Trophoblast cell (in vitro differentiated cells and primary cell): ENCODE measurements around the gene PCGF2.
A peak's percentile ranks its signal among the peaks of the same experiment; 100 is the strongest.

Source experiments
- DNase-seq, 2 donors: peaks; one replicate each; pipeline ENCODE4 v3.0.0-alpha.2; 2016
- H2AFZ ChIP-seq: 2 replicates; pipeline ENCODE4 v1.6.1; 2013; ENCODE audit warnings: low read length, moderate library complexity, mild to moderate bottlenecking; ENCODE audit not compliant: insufficient read depth, poor library complexity
- H2AK5ac ChIP-seq: 2 replicates; pipeline ENCODE4 v1.6.1; 2013; ENCODE audit warnings: mild to moderate bottlenecking, low read length
- H2BK120ac ChIP-seq: 2 replicates; pipeline ENCODE4 v1.6.1; 2013; ENCODE audit warnings: low read length, mild to moderate bottlenecking, moderate library complexity; ENCODE audit not compliant: insufficient read depth, poor library complexity
- H2BK12ac ChIP-seq: 2 replicates; pipeline ENCODE4 v1.6.1; 2013; ENCODE audit warnings: mild to moderate bottlenecking, low read length, moderate library complexity
- H2BK5ac ChIP-seq: 2 replicates; pipeline ENCODE4 v1.6.1; 2013; ENCODE audit warnings: low read length, low read depth, moderate library complexity, mild to moderate bottlenecking; ENCODE audit not compliant: poor library complexity
- H3K14ac ChIP-seq: 2 replicates; pipeline ENCODE4 v1.6.1; 2013; ENCODE audit warnings: mild to moderate bottlenecking, low read length
- H3K18ac ChIP-seq: 2 replicates; pipeline ENCODE4 v1.6.1; 2013; ENCODE audit warnings: mild to moderate bottlenecking, low read length
- H3K23ac ChIP-seq: 2 replicates; pipeline ENCODE4 v1.6.1; 2013; ENCODE audit warnings: low read length
- H3K27ac ChIP-seq: 2 replicates; pipeline ENCODE4 v1.5.1; 2013; ENCODE audit warnings: low read depth, mild to moderate bottlenecking, inconsistent platforms, low read length, moderate library complexity
- H3K27me3 ChIP-seq: 2 replicates; pipeline ENCODE4 v1.6.1; 2013; ENCODE audit warnings: inconsistent platforms, mild to moderate bottlenecking, low read length, moderate library complexity; ENCODE audit not compliant: insufficient read depth
- H3K36me3 ChIP-seq, 2 experiments: 1 replicate in 1 of 2; 2 replicates in 1 of 2; pipeline ENCODE4 v1.6.1; 2013; ENCODE audit warnings: low read length in 2 of 2, mild to moderate bottlenecking in 2 of 2, moderate library complexity in 1 of 2; ENCODE audit not compliant: insufficient read depth in 2 of 2, control insufficient read depth in 1 of 2
- H3K4ac ChIP-seq: 2 replicates; pipeline ENCODE4 v1.6.1; 2013; ENCODE audit warnings: low read depth, mild to moderate bottlenecking, low read length, moderate library complexity
- H3K4me1 ChIP-seq, 2 experiments: 1 replicate in 1 of 2; 2 replicates in 1 of 2; pipeline ENCODE4 v1.6.1; 2013; ENCODE audit warnings: low read length in 2 of 2, mild to moderate bottlenecking in 2 of 2, moderate library complexity in 1 of 2; ENCODE audit not compliant: insufficient read depth in 2 of 2, control insufficient read depth in 1 of 2
- H3K4me2 ChIP-seq: 2 replicates; pipeline ENCODE4 v1.6.1; 2013; ENCODE audit warnings: inconsistent platforms, mild to moderate bottlenecking, low read length, moderate library complexity
- H3K4me3 ChIP-seq: 2 replicates; pipeline ENCODE4 v1.5.1; 2013; ENCODE audit warnings: mild to moderate bottlenecking, low read depth, low read length, inconsistent platforms
- H3K79me1 ChIP-seq: one replicate; pipeline ENCODE4 v1.6.1; 2013; ENCODE audit warnings: low read length
- H3K79me2 ChIP-seq: 2 replicates; pipeline ENCODE4 v1.6.1; 2013; ENCODE audit warnings: low read length, mild to moderate bottlenecking; ENCODE audit not compliant: control insufficient read depth, insufficient read depth, poor library complexity
- H3K9ac ChIP-seq: 2 replicates; pipeline ENCODE4 v1.6.1; 2013; ENCODE audit warnings: mild to moderate bottlenecking, low read length
- H3K9me3 ChIP-seq: 2 replicates; pipeline ENCODE4 v1.6.1; 2013; ENCODE audit warnings: low read depth, mild to moderate bottlenecking, control low read depth, inconsistent platforms, low read length; ENCODE audit not compliant: insufficient read depth
- H4K12ac ChIP-seq: 2 replicates; pipeline ENCODE4 v1.6.1; 2013; ENCODE audit warnings: low read depth, mild to moderate bottlenecking, low read length, moderate library complexity
- H4K8ac ChIP-seq: 2 replicates; pipeline ENCODE4 v1.6.1; 2013; ENCODE audit warnings: low read depth, mild to moderate bottlenecking, low read length, moderate library complexity
- H4K91ac ChIP-seq: one replicate; pipeline ENCODE4 v1.6.1; 2013; ENCODE audit warnings: low read depth, mild to moderate bottlenecking, low read length, moderate library complexity
- WGBS: extraction: QIAGEN DNeasy Blood & Tissue Kit; methylation state at CpG from one replicate; pipeline ENCODE4 v1.1.7; 2013; ENCODE audit warnings: missing lambda C conversion rate; ENCODE audit not compliant: insufficient read length, insufficient coverage; ENCODE audit errors: extremely low coverage; 5-methylcytosine and 5-hydroxymethylcytosine counted together

The PCGF2 gene

DNA sequence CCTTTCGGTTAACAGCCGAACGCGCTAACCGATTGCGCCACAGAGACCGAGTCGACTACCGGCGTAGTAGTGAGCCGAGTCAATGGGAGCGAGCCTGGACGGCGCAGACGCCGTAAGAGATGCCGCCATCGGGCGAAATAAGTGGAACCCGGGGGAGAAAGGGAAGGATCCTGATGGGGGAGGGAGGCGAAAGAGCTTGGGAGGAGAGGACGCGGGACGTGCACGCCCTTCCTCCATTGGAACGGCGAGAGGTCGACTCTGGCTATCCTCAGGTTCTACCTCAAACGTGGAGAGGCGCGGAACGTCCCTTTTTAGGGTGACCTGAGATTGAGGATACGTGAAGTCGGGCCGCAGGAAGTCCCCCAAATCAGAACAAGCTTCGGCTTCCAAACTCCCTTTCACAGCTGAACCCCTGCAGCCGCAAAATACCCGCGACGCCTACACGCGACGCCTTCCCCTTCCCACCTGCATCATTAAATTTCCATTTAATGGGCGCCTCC, 3.7 kb upstream of the PCGF2 start:
- Histone ChIP-seq H3K23ac (no peak overlapping the region), H3K4me3 (peak overlapping the region; percentile 89), H2BK120ac (no peak overlapping the region), H2BK12ac (no peak overlapping the region), H3K14ac (peak overlapping the region; percentile 12), H4K91ac (no peak overlapping the region), H2BK5ac (no peak overlapping the region), H3K4ac (no peak overlapping the region), H3K79me2 (peaks cover 27% of the 10 kb centered on the region), H3K36me3 (peaks cover 20 to 23% of the 10 kb centered on the region in 2 experiments), H3K9me3 (no peaks in the 10 kb centered on the region), H3K27ac (peak overlapping the region; percentile 28), H3K4me2 (peak overlapping the region; percentile 94), H4K8ac (peak overlapping the region; percentile 30), H3K27me3 (no peaks in the 10 kb centered on the region), H3K4me1 (peaks cover 8 to 13% of the 10 kb centered on the region in 2 experiments), H2AK5ac (no peak overlapping the region), H2AFZ (peak overlapping the region; percentile 67), H3K79me1 (peaks cover 30% of the 10 kb centered on the region), H3K9ac (peak overlapping the region; percentile 42), H4K12ac (no peak overlapping the region), H3K18ac (no peak overlapping the region)
- WGBS: no CpG with 5 or more reads among the region's 44 CpGs
- peak; percentile 77 to 88 for DNase-seq

DNA sequence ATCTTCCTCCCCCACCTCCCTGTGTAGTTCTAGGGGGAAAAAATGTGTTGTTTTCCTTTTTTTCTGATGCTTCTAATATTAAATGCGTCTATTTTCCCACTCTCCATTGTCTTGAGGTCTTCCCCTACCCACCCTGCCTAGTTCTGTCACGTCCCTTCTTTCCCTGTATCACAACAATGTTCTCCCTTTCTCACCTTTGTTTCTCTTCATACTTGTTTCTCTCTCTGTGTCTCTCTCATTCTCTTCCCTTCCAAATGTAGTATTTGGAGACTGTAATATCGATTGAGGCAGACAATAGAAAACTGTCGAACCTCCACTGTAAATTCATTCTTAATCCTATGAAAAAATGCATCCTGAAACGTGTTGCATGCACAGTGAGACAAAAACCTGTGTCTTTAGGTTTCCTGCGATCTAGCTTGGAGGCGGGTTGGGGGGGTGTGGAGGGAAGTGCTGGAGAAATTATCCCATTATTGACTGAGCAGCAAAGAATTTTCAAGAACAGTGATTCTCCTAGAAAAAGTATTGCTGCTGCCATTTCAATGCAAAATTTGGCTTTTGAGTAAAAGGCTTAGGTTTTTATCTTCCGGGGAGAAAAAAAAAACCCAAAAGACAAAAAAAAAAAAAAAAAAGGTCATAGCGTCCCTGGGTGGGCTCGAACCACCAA, 3.1 kb upstream of the PCGF2 start:
- H3K4me1 ChIP-seq: peaks cover 12 to 19% of the 10 kb centered on the region in 2 experiments
- no peaks in the 10 kb centered on the region for H3K9me3 ChIP-seq
- H3K14ac ChIP-seq: no peak overlapping the region
- H4K12ac ChIP-seq: no peak overlapping the region
- H3K23ac ChIP-seq: no peak overlapping the region
- H3K36me3 ChIP-seq: peaks cover 17 to 20% of the 10 kb centered on the region in 2 experiments
- H2BK5ac ChIP-seq: no peak overlapping the region
- H3K27me3 ChIP-seq: no peaks in the 10 kb centered on the region
- H4K8ac ChIP-seq: no peak overlapping the region
- H2BK120ac ChIP-seq: no peak overlapping the region
- H2AFZ ChIP-seq: no peak overlapping the region
- H3K79me1 ChIP-seq: peaks cover 30% of the 10 kb centered on the region
- peak overlapping the region; percentile 89 for H3K4me2 ChIP-seq
- H4K91ac ChIP-seq: no peak overlapping the region
- H2BK12ac ChIP-seq: no peak overlapping the region
- no peak overlapping the region for H3K18ac ChIP-seq
- DNase-seq: no peak
- WGBS: no CpG with 5 or more reads among the region's 10 CpGs
- peaks cover 32% of the 10 kb centered on the region for H3K79me2 ChIP-seq
- no peak overlapping the region for H3K4ac ChIP-seq
- H3K9ac ChIP-seq: no peak overlapping the region
- no peak overlapping the region for H2AK5ac ChIP-seq
- no peak overlapping the region for H3K27ac ChIP-seq
- H3K4me3 ChIP-seq: no peak overlapping the region

- H2BK120ac ChIP-seq: no peak overlapping the region
These were observed 2.4 kb upstream of the PCGF2 start for GRCh38 chr17:38750312-38751121.

DNA sequence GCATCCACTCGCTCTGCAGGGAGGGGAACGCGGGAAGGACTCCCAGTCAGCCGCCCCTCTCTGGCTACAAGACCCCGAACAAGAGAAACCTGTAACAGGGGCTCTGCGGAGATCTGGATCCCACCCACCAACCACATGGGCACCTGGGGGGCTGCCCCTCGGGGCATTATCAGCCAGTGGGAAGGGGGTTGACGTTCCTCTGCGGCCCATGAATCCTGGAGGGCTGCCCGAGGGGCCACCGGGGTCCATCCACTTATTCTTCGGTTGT, 1.8 kb upstream of the PCGF2 start:
- Histone ChIP-seq H4K12ac (peak overlapping the region; percentile 64), H3K27me3 (no peaks in the 10 kb centered on the region), H3K18ac (no peak overlapping the region), H3K9ac (peak overlapping the region; percentile 59), H3K14ac (peak overlapping the region; percentile 45), H2AK5ac (no peak overlapping the region), H3K4me1 (peaks cover 15 to 24% of the 10 kb centered on the region in 2 experiments), H3K79me2 (peaks cover 39% of the 10 kb centered on the region), H3K79me1 (peaks cover 30% of the 10 kb centered on the region), H3K9me3 (no peaks in the 10 kb centered on the region), H3K4me2 (peak overlapping the region; percentile 89), H3K4ac (no peak overlapping the region), H3K4me3 (peak overlapping the region; percentile 70), H3K27ac (peak overlapping the region; percentile 31), H2BK12ac (no peak overlapping the region), H3K23ac (no peak overlapping the region), H2BK5ac (no peak overlapping the region), H4K8ac (peak overlapping the region; percentile 82), H3K36me3 (peaks cover 10% of the 10 kb centered on the region in 2 experiments), H2BK120ac (peak overlapping the region; percentile 0), H2AFZ (peak overlapping the region; percentile 74), H4K91ac (peak overlapping the region; percentile 1)
- no CpG with 5 or more reads among the region's 12 CpGs for WGBS
- no peak for DNase-seq

More at GRCh38 chr17:38750312-38751121, 2.4 kb upstream of the PCGF2 start:
- no peak overlapping the region for H3K14ac ChIP-seq
- H2AFZ ChIP-seq: no peak overlapping the region
- peaks cover 12 to 15% of the 10 kb centered on the region in 2 experiments for H3K36me3 ChIP-seq
- H2AK5ac ChIP-seq: no peak overlapping the region
- no peak overlapping the region for H3K4me3 ChIP-seq
- peak overlapping the region; percentile 2 for H4K8ac ChIP-seq
- H4K12ac ChIP-seq: no peak overlapping the region
- H3K79me1 ChIP-seq: peaks cover 30% of the 10 kb centered on the region
- no peak overlapping the region for H2BK5ac ChIP-seq
- H3K9me3 ChIP-seq: no peaks in the 10 kb centered on the region
- no peak overlapping the region for H2BK12ac ChIP-seq
- no peaks in the 10 kb centered on the region for H3K27me3 ChIP-seq
- WGBS: no CpG with 5 or more reads among the region's 28 CpGs
- peaks cover 15 to 24% of the 10 kb centered on the region in 2 experiments for H3K4me1 ChIP-seq
- H3K27ac ChIP-seq: no peak overlapping the region
- no peak overlapping the region for H3K23ac ChIP-seq
- peak overlapping the region; percentile 1 for H4K91ac ChIP-seq
- DNase-seq: peak; percentile 47 to 66
- no peak overlapping the region for H3K9ac ChIP-seq
- H3K79me2 ChIP-seq: peaks cover 38% of the 10 kb centered on the region
- H3K4me2 ChIP-seq: peak overlapping the region; percentile 89
- no peak overlapping the region for H3K4ac ChIP-seq
- no peak overlapping the region for H3K18ac ChIP-seq
